ENCODE measurements around the gene APLF. TPM values are rescaled to one million over a fixed set of nuclear protein-coding genes. Genes with fewer than 3 reads are reported as not detected.

The APLF gene
- total and polyA plus RNA-seq, 10 of the 15 experiments (the other 5 are each of a cell fraction or from before 2014, with no cell fraction given) = 0.66 to 2.8 (median 1.8) TPM

DNA sequence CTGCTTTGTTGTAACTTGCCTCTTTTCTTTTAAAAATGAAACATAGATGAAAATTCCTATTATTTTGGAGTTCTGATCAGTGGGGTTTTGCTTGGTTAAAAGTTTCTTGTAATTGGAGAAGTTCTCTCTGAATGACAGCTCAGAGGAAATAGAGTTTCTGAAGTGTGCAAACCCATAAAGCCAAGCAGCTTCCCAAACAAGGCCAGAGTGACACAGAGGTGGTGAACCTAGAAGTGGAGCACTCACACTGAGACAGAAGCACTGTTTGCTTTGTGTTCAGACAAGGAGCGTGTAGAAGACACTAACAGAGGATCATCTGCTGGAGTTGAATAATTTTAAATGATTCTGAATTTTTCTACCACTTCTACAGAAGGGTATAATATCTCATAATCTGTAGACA, 49.5 kb upstream of the APLF start:
- BruUV-seq (replicated peaks) = no TSS peak
- no peaks in the 10 kb centered on the region for H3K36me3 ChIP-seq (ENCODE audit: control insufficient read depth in 2 of 2, insufficient read depth in 2 of 2, low read length in 1 of 2)
- H3K27me3 ChIP-seq (replicated peaks in 1 of 2; ENCODE audit: control insufficient read depth in 2 of 2, insufficient read depth in 2 of 2, low read length in 1 of 2) = no peaks in the 10 kb centered on the region; a peak in 1 of 4 replicates
- no peaks in the 10 kb centered on the region for H4K20me1 ChIP-seq (ENCODE audit: control insufficient read depth, insufficient read depth)
- ChIA-PET CTCF (interaction anchor here (0.7 to 9.7 kb wide), 8 partner anchors 11 to 60 kb away, joined by 3 to 87 read pairs (median 4); no protein-coding TSS in a partner anchor), SMC1A (ENCODE audit: uncharacterized antibody, unreplicated experiment) (interaction anchor here (1.2 to 11.3 kb wide), 6 partner anchors 10 to 46 kb away, joined by 3 to 207 read pairs (median 75); no protein-coding TSS in a partner anchor), RAD21 (ENCODE audit: unreplicated experiment) (interaction anchor here (0.8 to 9.8 kb wide), 8 partner anchors 9 to 166 kb away, joined by 3 to 147 read pairs (median 3); no protein-coding TSS in a partner anchor), POLR2A (interaction anchor here (0.8 to 10.7 kb wide), 3 partner anchors 9 to 28 kb away, joined by 3 to 70 read pairs (median 4); no protein-coding TSS in a partner anchor)
- intact Hi-C loops (cut with micrococcal nuclease; ENCODE audit: unreplicated experiment) (no loop called here), in situ Hi-C loops (cut with MboI) (no loop called here)
- H3K4me3 ChIP-seq = no peak overlapping the region
- no peak overlapping the region for H3K9ac ChIP-seq (ENCODE audit: control insufficient read depth, insufficient read depth, low read length)
- peaks cover 2% of the 10 kb centered on the region; the same call in 1 of the 3 replicates for H3K9me3 ChIP-seq (replicated peaks; ENCODE audit: control insufficient read depth, insufficient read depth, low read length)
- FAIRE-seq = no peak
- H3K4me2 ChIP-seq (ENCODE audit: control insufficient read depth, insufficient read depth) = peak overlapping the region; percentile 13; the same call in 1 of the 2 replicates
- no peak overlapping the region; the same call in 1 of the 2 replicates for H2AFZ ChIP-seq (ENCODE audit: control insufficient read depth, low read depth, low read length)
- 0% methylated on average over 1 of the region's 1 CpG for WGBS (ENCODE audit: insufficient coverage, insufficient replicate concordance, low lambda C conversion rate, missing lambda C conversion rate)
- H3K27ac ChIP-seq (ENCODE audit: control insufficient read depth, insufficient read depth) = no peak overlapping the region
- ATAC-seq = peak; percentile 63
- TF ChIP-seq WRNIP1 (IDR thresholded peaks at IDR 0.05; ENCODE audit: borderline replicate concordance, low read depth, low read length) (no peak), NR2F1 (conservative IDR thresholded peaks at IDR 0.05) (0 out of 2 replicates have a peak, but pooled peaks have one; percentile 8), RUNX3 (IDR thresholded peaks at IDR 0.05; ENCODE audit: low read length) (0 out of 2 replicates have a peak, but pooled peaks have one; percentile 10)
- TF ChIP-seq, protein P1, sequence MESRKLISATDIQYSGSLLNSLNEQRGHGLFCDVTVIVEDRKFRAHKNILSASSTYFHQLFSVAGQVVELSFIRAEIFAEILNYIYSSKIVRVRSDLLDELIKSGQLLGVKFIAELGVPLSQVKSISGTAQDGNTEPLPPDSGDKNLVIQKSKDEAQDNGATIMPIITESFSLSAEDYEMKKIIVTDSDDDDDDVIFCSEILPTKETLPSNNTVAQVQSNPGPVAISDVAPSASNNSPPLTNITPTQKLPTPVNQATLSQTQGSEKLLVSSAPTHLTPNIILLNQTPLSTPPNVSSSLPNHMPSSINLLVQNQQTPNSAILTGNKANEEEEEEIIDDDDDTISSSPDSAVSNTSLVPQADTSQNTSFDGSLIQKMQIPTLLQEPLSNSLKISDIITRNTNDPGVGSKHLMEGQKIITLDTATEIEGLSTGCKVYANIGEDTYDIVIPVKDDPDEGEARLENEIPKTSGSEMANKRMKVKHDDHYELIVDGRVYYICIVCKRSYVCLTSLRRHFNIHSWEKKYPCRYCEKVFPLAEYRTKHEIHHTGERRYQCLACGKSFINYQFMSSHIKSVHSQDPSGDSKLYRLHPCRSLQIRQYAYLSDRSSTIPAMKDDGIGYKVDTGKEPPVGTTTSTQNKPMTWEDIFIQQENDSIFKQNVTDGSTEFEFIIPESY (IDR thresholded peaks at IDR 0.05) = no peak
- TF ChIP-seq, protein P2, sequence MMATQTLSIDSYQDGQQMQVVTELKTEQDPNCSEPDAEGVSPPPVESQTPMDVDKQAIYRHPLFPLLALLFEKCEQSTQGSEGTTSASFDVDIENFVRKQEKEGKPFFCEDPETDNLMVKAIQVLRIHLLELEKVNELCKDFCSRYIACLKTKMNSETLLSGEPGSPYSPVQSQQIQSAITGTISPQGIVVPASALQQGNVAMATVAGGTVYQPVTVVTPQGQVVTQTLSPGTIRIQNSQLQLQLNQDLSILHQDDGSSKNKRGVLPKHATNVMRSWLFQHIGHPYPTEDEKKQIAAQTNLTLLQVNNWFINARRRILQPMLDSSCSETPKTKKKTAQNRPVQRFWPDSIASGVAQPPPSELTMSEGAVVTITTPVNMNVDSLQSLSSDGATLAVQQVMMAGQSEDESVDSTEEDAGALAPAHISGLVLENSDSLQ (IDR thresholded peaks at IDR 0.05) = peak; percentile 49; the same call in 1 of the 2 replicates
- no peak for DNase-seq (ENCODE audit: low read depth, low spot score)
- peaks cover 27% of the 10 kb centered on the region for H3K4me1 ChIP-seq (ENCODE audit: control insufficient read depth, insufficient read depth, low read length)
- no peaks in the 10 kb centered on the region for H3K79me2 ChIP-seq (ENCODE audit: control insufficient read depth, insufficient read depth, low read length)

Data from GM12878 (cell line).